Measurements from ENCODE around the gene CAMK1D. TPM values are rescaled to one million over a fixed set of nuclear protein-coding genes. Genes with fewer than 3 reads are reported as not detected.

Gene CAMK1D
- total RNA-seq, 1 donor from 2014 or later, result 36.3 TPM

DNA sequence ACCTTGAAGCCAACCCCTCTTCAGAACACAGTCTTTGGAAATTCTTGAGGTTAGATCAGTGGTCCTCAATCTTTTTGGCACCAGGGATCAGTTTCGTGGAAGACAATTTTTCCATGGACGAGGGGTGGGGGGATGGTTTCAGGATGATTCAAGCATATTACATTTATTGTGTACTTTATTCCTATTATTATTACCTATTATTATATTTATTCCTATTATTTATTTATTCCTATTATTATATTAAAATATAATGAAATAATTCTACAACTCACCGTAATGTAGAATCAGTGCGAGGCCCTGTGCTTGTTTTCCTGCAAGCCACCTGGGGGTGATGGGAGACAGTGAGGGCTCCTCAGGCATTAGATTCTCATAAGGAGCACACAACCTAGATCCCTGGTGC lies 17.9 kb downstream of the CAMK1D start:
- Mint-ChIP-seq H3K4me1 (ENCODE audit: low read depth) (peaks cover 17% of the 10 kb centered on the region), H3K36me3 (ENCODE audit: low read depth) (no peaks in the 10 kb centered on the region), H3K9me3 (ENCODE audit: low read depth) (no peaks in the 10 kb centered on the region), H3K27me3 (ENCODE audit: low read depth) (no peaks in the 10 kb centered on the region), H3K27ac (ENCODE audit: unreplicated experiment) (no peak overlapping the region), H3K4me3 (ENCODE audit: unreplicated experiment) (no peak overlapping the region)
- no peak for DNase-seq (ENCODE audit: low spot score)
- TF ChIP-seq, protein P1, sequence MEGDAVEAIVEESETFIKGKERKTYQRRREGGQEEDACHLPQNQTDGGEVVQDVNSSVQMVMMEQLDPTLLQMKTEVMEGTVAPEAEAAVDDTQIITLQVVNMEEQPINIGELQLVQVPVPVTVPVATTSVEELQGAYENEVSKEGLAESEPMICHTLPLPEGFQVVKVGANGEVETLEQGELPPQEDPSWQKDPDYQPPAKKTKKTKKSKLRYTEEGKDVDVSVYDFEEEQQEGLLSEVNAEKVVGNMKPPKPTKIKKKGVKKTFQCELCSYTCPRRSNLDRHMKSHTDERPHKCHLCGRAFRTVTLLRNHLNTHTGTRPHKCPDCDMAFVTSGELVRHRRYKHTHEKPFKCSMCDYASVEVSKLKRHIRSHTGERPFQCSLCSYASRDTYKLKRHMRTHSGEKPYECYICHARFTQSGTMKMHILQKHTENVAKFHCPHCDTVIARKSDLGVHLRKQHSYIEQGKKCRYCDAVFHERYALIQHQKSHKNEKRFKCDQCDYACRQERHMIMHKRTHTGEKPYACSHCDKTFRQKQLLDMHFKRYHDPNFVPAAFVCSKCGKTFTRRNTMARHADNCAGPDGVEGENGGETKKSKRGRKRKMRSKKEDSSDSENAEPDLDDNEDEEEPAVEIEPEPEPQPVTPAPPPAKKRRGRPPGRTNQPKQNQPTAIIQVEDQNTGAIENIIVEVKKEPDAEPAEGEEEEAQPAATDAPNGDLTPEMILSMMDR (IDR thresholded peaks at IDR 0.05), result no peak

- Mint-ChIP-seq H3K27me3 (ENCODE audit: low read depth) (no peaks in the 10 kb centered on the region), H3K4me3 (ENCODE audit: unreplicated experiment) (no peak overlapping the region), H3K27ac (ENCODE audit: unreplicated experiment) (no peak overlapping the region), H3K36me3 (ENCODE audit: low read depth) (no peaks in the 10 kb centered on the region), H3K4me1 (ENCODE audit: low read depth) (peaks cover 19% of the 10 kb centered on the region), H3K9me3 (ENCODE audit: low read depth) (no peaks in the 10 kb centered on the region)
- TF ChIP-seq, protein P1 (IDR thresholded peaks at IDR 0.05), result no peak
- peak; percentile 24 for DNase-seq (ENCODE audit: low spot score)
Observed at GRCh38 chr10:12369982-12370381, 20.6 kb downstream of the CAMK1D start.

GRCh38 chr10:12372846-12373245 lies 23.5 kb downstream of the CAMK1D start:
- DNase-seq (ENCODE audit: low spot score), result peak; percentile 53
- H3K27ac Mint-ChIP-seq (ENCODE audit: unreplicated experiment), result no peak overlapping the region
- TF ChIP-seq, protein P1 (IDR thresholded peaks at IDR 0.05), result no peak
- H3K36me3 Mint-ChIP-seq (ENCODE audit: low read depth), result no peaks in the 10 kb centered on the region
- peaks cover 8% of the 10 kb centered on the region for H3K4me1 Mint-ChIP-seq (ENCODE audit: low read depth)
- no peak overlapping the region for H3K4me3 Mint-ChIP-seq (ENCODE audit: unreplicated experiment)
- no peaks in the 10 kb centered on the region for H3K27me3 Mint-ChIP-seq (ENCODE audit: low read depth)
- no peaks in the 10 kb centered on the region for H3K9me3 Mint-ChIP-seq (ENCODE audit: low read depth)

DNA sequence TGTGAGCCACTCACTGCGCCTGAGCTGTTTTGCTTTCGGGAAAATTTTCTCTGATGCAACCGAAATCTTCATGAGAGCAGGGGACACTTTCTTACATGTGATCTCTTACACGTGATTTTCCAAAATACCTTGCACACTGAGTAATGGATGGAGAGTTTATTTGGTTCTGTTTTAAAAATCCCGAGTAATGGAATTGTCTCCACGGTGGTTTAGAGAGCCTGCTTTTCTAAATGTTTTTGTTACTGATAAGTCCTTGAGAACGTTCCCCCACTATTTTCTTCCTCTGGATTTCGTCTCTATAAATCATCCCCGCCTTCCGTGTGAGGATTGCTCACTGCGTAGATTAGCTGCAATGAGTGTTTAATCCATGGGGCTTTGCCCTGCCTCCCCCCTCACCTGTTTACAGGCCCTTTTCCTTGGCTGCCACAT lies 25.7 kb downstream of the CAMK1D start:
- no peaks in the 10 kb centered on the region for H3K27me3 Mint-ChIP-seq (ENCODE audit: low read depth)
- H3K4me1 Mint-ChIP-seq (ENCODE audit: low read depth), result peaks cover 8% of the 10 kb centered on the region
- no peak for DNase-seq (ENCODE audit: low spot score)
- no peaks in the 10 kb centered on the region for H3K9me3 Mint-ChIP-seq (ENCODE audit: low read depth)
- no peak overlapping the region for H3K4me3 Mint-ChIP-seq (ENCODE audit: unreplicated experiment)
- peak overlapping the region; percentile 73 for H3K27ac Mint-ChIP-seq (ENCODE audit: unreplicated experiment)
- H3K36me3 Mint-ChIP-seq (ENCODE audit: low read depth), result no peaks in the 10 kb centered on the region
- TF ChIP-seq, protein P1 (IDR thresholded peaks at IDR 0.05), result no peak

DNA sequence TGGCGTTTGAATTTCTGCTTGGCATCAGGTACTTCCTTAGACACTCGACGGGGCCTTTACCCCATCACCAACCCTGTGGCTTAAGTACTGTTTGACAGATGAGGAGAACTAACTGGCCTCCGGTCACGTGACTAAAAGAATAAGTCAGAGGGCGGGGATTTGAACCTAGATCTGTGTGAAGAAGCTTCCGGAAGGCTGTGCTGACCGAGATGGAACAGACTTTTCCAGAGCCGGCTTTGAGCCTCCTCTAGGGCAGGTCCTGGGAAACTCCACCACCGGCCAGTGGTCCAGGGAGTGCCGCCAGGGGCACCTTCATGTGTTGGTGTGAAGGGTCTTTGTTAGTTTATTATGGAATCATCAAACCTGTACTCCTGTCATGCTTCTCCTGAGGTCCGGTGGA lies 26.9 kb downstream of the CAMK1D start:
- no peaks in the 10 kb centered on the region for H3K9me3 Mint-ChIP-seq (ENCODE audit: low read depth)
- H3K27me3 Mint-ChIP-seq (ENCODE audit: low read depth), result no peaks in the 10 kb centered on the region
- peaks cover 8% of the 10 kb centered on the region for H3K4me1 Mint-ChIP-seq (ENCODE audit: low read depth)
- no peak overlapping the region for H3K4me3 Mint-ChIP-seq (ENCODE audit: unreplicated experiment)
- H3K36me3 Mint-ChIP-seq (ENCODE audit: low read depth), result no peaks in the 10 kb centered on the region
- DNase-seq (ENCODE audit: low spot score), result no peak
- no peak overlapping the region for H3K27ac Mint-ChIP-seq (ENCODE audit: unreplicated experiment)
- TF ChIP-seq, protein P1 (IDR thresholded peaks at IDR 0.05), result no peak
